K562 (cell line): ENCODE measurements around the gene MPST.

Experiments used
- ARID2 ChIP-seq: fragments of 450-650 bp; IDR thresholded peaks from 2 replicates; pipeline ENCODE4 v1.6.1; 2017; ENCODE audit warnings: antibody characterized with exemption, mild to moderate bottlenecking
- NFIC ChIP-seq: fragments of 450-650 bp; IDR thresholded peaks from 2 replicates; pipeline ENCODE4 v1.6.1; 2017; ENCODE audit warnings: mild to moderate bottlenecking, inconsistent platforms
- PML ChIP-seq: IDR thresholded peaks from 2 replicates; pipeline ENCODE4 v1.6.1; 2012; ENCODE audit warnings: low read length, inconsistent platforms
- POLR2G ChIP-seq: fragments of 200-400 bp; formaldehyde crosslinking; IDR thresholded peaks from 2 replicates; pipeline ENCODE4 v1.6.1; 2017; ENCODE audit warnings: low read depth, mild to moderate bottlenecking, antibody characterized with exemption, low read length, moderate library complexity
- ZNF174 ChIP-seq: fragments of 250-450 bp; sonication (Bioruptor Pico); IDR thresholded peaks from 2 replicates; pipeline ENCODE4 v1.4.0; 2020; ENCODE audit warnings: mild to moderate bottlenecking
- ZNF23 ChIP-seq: fragments of 250-450 bp; sonication (Bioruptor Pico); IDR thresholded peaks from 2 replicates; pipeline ENCODE4 v1.4.0; 2020; ENCODE audit warnings: mild to moderate bottlenecking
- TF ChIP-seq, protein P1 (sequence below), 3 experiments: IDR thresholded peaks in 2 of 3; conservative IDR thresholded peaks in 1 of 3; 2 replicates each; pipeline ENCODE4 v1.5.1; 2011 to 2012; ENCODE audit warnings: low read length in 3 of 3, mild to moderate bottlenecking in 3 of 3, control low read depth in 2 of 3, improper control_type of control experiment in 1 of 3, inconsistent platforms in 1 of 3, low read depth in 1 of 3, mixed read lengths in 1 of 3, moderate library complexity in 1 of 3; ENCODE audit not compliant: insufficient read depth in 2 of 3
- TF ChIP-seq, protein P2 (sequence below): IDR thresholded peaks from 2 replicates; pipeline ENCODE4 v1.6.1; 2016; ENCODE audit warnings: missing genetic modification characterization, missing compliant biosample characterization

DNA sequence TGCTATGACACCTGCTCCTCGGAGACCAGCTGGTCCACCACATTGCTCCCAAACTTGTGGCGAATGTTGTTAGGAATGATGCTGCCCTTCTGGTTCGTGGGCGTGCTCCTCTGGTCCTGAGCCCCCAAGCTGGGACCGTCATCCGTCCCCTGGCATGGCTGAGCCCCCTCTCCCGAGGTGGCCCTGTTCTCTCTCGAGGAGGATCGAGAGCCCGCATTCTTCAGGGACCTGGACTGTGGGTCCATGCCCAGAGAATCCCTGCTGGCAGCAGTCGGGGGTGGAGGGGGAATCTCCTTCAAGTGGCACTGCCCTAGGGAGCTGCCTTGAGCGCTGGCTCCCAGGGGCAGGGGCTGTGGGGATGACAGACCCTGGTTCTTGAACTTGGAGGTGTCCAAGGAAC lies 17.7 kb upstream of the MPST start:
- TF ChIP-seq, protein P1, sequence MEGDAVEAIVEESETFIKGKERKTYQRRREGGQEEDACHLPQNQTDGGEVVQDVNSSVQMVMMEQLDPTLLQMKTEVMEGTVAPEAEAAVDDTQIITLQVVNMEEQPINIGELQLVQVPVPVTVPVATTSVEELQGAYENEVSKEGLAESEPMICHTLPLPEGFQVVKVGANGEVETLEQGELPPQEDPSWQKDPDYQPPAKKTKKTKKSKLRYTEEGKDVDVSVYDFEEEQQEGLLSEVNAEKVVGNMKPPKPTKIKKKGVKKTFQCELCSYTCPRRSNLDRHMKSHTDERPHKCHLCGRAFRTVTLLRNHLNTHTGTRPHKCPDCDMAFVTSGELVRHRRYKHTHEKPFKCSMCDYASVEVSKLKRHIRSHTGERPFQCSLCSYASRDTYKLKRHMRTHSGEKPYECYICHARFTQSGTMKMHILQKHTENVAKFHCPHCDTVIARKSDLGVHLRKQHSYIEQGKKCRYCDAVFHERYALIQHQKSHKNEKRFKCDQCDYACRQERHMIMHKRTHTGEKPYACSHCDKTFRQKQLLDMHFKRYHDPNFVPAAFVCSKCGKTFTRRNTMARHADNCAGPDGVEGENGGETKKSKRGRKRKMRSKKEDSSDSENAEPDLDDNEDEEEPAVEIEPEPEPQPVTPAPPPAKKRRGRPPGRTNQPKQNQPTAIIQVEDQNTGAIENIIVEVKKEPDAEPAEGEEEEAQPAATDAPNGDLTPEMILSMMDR (IDR thresholded peaks at IDR 0.05 in 2 of 3, conservative IDR thresholded peaks at IDR 0.05 in 1 of 3; ENCODE audit: insufficient read depth in 2 of 3, low read depth in 1 of 3, low read length in 3 of 3) = no peak
- TF ChIP-seq ZNF174 (CRISPR knock-in tag) (no peak), PML (no peak), ARID2 (no peak), NFIC (no peak), POLR2G (no peak), ZNF23 (CRISPR knock-in tag) (no peak)
- TF ChIP-seq, protein P2, sequence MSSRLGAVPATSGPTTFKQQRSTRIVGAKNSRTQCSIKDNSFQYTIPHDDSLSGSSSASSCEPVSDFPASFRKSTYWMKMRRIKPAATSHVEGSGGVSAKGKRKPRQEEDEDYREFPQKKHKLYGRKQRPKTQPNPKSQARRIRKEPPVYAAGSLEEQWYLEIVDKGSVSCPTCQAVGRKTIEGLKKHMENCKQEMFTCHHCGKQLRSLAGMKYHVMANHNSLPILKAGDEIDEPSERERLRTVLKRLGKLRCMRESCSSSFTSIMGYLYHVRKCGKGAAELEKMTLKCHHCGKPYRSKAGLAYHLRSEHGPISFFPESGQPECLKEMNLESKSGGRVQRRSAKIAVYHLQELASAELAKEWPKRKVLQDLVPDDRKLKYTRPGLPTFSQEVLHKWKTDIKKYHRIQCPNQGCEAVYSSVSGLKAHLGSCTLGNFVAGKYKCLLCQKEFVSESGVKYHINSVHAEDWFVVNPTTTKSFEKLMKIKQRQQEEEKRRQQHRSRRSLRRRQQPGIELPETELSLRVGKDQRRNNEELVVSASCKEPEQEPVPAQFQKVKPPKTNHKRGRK (tag) = no peak
